HuH-7 (cell line): ENCODE measurements around the gene ARHGDIG.
A peak's percentile ranks its signal among the peaks of the same experiment; 100 is the strongest.

Experiments
- DNase-seq: peaks from one replicate; pipeline ENCODE4 v3.0.0; 2011; ENCODE audit warnings: low spot score

ARHGDIG gene

GRCh38 chr16:297832-298231 lies 17.4 kb downstream of the ARHGDIG start:
- no peak for DNase-seq

DNA sequence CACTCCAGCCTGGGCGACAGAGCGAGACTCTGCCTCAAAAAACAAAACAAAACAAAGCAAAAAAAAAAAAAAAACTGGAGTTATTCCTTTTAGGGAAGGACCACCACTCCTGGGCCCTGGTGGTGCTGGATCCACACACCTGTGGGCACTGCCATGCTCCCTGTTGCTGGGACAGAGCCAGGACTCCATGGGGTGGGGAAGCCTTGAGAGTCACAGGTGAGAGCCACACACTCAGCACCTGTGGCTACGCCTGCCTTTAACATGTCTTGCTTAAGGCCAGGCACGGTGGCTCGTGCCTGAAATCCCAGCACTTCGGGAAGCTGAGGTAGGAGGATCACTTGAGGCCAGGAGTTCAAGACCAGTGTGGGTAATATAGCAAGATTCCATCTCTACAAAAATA lies 20.8 kb downstream of the ARHGDIG start:
- no peak for DNase-seq

- no peak for DNase-seq
These were observed 21.6 kb downstream of the ARHGDIG start for GRCh38 chr16:301950-302349.

- DNase-seq = no peak
These were observed 23.5 kb downstream of the ARHGDIG start for GRCh38 chr16:303760-304505.

- DNase-seq = no peak
These were observed 25.7 kb downstream of the ARHGDIG start for GRCh38 chr16:305916-306626.

DNA sequence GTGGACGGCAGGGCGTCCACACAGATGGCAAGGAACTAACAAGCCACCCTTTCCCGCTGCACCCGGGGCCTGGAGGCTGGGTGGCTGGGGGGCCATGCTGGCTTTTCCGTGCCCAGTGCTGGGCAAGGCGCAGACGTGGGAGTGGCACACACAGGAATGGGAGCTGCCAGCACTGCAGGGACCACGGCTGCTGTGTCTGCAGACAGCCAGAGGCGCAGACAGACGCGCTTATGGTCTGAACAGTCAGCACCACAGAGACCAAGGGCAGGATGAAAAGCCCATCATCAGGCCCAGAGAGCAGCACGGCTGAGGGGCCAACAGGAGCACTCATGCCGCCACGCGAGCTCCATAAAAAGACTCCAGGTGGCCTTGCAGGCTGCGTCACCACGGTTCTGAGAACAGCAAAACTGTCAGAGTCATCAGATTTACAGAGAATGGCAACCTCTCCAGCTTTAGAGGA lies 26.6 kb downstream of the ARHGDIG start:
- no peak for DNase-seq

DNA sequence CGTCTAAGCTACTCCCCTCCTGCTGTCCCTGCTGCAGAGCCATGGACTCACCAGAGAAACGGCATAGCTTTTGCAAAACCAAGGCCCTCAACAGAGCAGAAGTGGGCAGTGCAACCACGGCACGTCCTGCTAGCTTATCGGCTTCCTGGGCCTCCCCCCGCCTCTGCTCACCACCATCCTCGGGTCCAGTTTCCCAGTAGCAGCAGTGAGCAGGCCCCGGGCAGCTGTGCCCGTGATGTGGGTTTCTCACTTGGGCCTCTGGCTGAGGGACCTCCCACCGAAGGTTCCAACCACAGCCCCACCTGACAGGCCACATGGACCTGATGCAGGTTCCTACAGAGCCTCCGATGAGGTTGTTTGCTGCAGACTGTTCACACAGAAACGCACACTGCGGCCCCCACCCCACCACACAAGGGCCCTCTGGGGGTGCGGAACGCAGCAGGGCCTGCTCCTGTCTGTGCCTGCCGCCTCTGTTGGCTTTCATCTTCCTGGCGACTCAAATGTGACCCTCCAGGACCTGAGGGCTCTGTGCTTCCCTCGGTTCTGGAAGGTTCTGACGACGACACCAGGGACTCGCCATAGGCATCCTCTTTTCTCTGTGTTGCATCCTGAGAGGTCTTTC lies 27.4 kb downstream of the ARHGDIG start:
- DNase-seq = no peak

DNA sequence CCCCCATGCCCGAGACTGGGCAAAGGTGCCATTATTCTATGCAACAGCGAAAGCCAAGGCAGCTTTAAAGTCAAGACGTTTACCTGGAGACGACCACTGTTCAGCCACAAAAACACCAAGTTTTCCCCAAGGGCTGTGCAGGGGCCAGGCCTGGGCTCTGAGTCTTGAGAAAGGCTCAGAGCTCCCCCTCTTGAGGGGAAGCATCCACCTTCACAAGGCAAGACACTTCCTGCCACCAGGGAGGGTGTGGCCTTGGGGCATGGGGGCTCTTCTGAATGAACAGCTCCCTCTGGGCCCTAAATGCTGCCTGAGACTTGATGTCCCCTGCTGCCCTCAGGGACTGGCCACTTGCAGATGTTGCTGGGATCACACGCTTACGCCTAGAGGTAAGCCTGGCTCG lies 29.1 kb downstream of the ARHGDIG start:
- no peak for DNase-seq

GRCh38 chr16:311725-312124 lies 31.3 kb downstream of the ARHGDIG start:
- DNase-seq = no peak

DNA sequence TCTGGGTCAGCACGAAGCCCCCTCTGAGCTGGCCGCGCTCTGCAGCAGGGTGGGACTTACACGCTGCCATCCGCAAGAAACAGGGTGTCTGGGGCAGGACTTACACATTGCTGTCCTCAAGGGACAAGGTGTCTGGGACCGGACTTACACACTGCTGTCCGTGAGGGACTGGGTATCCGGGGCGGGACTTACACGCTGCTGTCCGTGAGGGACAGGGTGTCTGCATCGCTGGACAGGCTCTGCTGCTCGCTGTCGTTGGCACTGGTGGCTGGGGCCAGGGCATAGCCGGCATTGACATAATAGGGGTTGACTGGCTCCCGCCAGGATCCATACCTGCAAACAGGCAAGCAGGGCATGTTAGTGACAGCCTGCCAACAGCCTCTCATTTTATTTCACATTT lies 34.0 kb downstream of the ARHGDIG start:
- no peak for DNase-seq

DNA sequence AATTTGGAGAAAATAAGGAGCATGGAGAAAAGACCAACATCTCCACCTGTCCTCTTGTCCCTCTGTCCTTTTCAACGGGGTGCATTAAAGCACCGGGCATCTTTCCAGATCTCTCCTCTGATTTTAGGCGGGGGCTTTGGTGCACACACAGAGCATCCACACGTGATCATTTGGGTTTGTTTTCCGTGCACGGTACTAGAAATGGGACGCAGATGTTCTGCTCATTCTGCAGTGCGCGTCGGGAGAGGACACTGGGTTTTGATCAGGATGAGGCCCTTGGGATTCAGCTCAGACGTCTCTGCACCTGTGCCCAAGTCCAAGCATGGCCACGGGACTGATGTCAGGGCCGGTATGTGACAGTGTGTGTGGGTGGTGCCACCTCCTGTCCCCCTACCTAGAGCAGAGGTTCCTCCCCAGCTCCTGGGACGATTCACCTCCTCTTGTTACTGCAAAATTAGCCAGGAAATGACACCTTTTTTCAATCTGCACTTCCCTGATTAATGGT lies 34.5 kb downstream of the ARHGDIG start:
- DNase-seq = no peak

DNA sequence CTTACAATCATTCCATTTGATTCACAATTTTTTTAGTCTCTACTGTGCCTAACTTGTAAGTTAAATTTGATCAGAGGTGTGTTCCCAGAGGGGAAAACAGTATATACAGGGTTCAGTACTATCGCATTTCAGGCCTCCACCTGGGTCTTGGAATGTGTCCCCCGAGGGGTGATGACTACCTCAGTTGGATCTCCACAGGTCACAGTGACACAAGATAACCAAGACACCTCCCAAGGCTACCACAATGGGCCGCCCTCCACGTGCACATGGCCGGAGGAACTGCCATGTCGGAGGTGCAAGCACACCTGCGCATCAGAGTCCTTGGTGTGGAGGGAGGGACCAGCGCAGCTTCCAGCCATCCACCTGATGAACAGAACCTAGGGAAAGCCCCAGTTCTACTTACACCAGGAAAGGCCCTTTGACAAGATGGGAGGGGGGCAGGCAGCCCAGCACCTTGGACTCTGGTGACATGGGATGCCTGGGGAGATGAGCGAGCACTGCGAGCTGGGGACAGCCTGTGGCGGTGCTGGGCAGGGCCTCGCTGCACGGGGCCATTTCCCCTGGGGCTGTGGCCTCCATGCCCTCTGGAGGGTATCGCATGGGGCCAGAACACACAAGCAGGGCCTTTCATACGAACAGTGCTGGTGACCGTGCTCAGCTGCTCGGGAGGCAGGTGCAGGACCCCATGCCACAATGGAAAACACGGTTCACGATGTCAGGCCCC lies 36.5 kb downstream of the ARHGDIG start:
- no peak for DNase-seq

- no peak for DNase-seq
These were observed 37.2 kb downstream of the ARHGDIG start for GRCh38 chr16:317583-317982.

- peak; percentile 67 for DNase-seq
These were observed 38.2 kb downstream of the ARHGDIG start for GRCh38 chr16:318628-319027.

DNA sequence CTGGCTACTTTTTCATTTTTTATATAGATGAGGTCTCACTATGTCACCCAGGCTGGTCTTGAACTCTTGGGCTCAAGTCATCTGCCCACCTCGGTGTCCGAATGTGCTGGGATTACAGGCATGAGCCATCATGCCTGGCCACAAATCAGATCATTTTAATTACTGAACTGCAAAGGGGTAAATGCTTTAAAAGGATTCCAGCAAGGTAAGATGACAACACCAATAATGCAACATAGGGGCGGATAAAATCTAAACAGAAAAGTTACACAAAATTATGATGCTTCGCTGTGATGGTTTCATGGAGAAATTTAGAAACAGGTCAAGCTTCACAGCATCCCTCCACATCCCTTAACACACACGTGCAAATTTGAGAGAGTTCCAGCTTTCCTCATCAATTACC lies 39.8 kb downstream of the ARHGDIG start:
- no peak for DNase-seq

DNA sequence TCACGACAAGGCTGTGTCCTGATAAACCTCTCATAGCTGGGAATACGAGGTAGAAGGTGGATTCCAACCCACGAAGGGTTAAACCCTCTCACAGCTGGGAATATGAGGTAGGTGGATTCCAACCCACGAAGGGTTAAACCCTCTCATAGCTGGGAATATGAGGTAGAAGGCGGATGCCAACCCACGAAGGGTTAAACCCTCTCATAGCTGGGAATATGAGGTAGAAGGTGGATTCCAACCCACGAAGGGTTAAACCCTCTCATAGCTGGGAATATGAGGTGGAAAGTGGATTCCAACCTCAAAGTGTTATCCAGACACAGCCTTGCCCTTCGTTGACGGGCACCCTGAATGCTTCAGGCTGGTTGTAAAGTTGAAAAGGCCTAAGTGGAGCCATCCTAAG lies 41.1 kb downstream of the ARHGDIG start:
- no peak for DNase-seq

DNA sequence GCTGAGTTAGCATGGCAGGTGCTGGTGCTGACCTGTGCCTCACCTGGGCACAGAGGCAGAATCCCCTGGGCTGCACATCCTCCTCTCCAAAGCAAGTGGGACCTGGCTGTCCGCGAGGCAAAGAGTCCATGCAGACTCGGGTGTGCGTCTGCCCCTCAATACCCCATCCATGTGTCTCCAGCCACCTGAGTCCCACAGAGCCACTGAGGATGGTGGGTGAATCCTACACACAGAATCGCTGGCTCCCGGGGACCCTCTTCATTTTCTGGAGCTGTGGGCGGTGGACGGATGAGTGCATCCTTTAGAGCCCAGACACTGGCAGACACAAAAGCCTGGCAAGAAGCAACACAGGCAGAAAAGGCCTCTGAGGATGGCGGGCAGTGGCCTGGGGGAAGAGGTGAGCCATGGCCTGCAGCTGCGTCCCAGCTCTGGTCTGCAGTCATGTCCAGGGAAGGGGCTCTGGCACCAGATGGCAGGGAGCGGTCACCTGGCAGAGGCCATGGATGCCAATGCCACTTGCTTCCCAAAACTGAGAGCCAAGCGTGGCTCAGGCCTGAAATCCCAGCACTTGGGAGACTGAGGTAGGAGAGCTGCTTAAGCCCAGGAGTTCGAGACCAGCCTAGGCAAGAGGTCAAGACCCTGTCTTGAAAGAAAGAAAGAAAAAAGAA lies 42.2 kb downstream of the ARHGDIG start:
- DNase-seq = no peak

DNA sequence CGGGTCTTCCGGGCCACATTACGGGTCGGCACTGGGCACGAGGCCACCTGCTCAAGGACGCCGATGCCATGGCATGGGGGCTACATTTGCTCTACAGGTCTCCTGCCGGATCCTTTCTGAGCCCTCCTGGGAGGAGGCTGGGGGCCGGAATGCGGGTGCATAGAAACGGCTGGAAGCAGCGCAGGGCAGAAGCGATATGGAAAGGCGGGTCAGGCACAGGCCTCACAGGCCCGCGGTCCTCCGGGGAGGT lies 43.7 kb downstream of the ARHGDIG start:
- no peak for DNase-seq

GRCh38 chr16:324451-325334 lies 44.3 kb downstream of the ARHGDIG start:
- DNase-seq = no peak

DNA sequence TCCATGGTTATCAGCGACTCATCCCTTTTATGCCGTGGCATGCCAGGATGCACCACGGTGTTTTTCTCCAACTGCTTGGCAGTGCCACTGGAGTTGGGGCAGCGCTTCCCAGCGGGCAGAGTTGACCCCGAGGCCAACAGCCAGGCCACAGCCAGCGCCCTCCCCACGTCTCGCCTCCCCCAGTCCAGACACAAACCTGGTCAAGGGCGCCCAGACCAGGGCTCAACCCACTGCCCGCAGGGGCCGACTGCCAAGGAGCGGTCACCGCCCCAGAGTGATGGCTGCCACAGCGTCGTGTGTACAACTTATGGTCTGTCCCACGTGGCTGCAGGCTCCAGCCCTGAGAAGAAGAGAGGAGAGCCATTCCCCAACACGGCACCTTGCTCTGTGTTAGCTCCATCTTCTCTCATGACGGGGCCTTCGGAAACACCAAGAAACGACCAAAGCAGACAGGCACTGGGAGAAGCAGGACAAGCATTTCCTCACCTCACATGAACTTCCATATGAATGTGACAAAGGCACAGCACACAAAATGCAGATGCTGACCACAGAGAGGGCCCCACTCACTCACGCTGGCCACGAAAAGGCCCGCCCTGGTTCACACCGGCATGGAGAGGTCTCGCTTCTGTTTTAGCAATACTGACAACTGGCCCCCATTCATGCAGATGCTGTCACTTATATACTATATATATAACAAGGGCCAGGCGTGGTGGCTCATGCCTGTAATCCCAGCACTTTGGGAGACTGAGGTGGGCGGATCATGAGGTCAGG lies 45.2 kb downstream of the ARHGDIG start:
- DNase-seq = no peak
